Activated CD4-positive, alpha-beta memory T cell treated with anti-CD3 and anti-CD28 coated beads for 36 hours (primary cell): ENCODE measurements around the gene LCTL. TPM values are rescaled to one million over a fixed set of nuclear protein-coding genes. Genes with fewer than 3 reads are reported as not detected.

Source experiments
- CTCF ChIA-PET: fragments of 350-600 bp; sonication (Branson Sonifier 250); formaldehyde crosslinking; loops from one replicate; lab custom pipeline; 2021; ENCODE audit warnings: antibody characterized with exemption, inconsistent platforms; lab: Charles Lee
- POLR2A ChIA-PET: fragments of 350-600 bp; sonication (Branson Sonifier 250); formaldehyde crosslinking; loops from one replicate; lab custom pipeline; 2021; ENCODE audit warnings: antibody characterized with exemption; lab: Charles Lee
- DNase-seq: peaks from one replicate; pipeline ENCODE4 v3.0.0-alpha.2; 2020
- H3K27ac Mint-ChIP-seq: one replicate; pipeline ENCODE4 v1.8.0; 2021; ENCODE audit warnings: mixed read lengths
- H3K27me3 Mint-ChIP-seq: one replicate; pipeline ENCODE4 v1.8.0; 2021; ENCODE audit warnings: mixed read lengths
- H3K36me3 Mint-ChIP-seq: one replicate; pipeline ENCODE4 v1.8.0; 2021; ENCODE audit warnings: mixed read lengths
- H3K4me1 Mint-ChIP-seq: one replicate; pipeline ENCODE4 v1.8.0; 2021; ENCODE audit warnings: low read depth, mixed read lengths
- H3K4me3 Mint-ChIP-seq: one replicate; pipeline ENCODE4 v1.8.0; 2021; ENCODE audit warnings: mild to moderate bottlenecking, mixed read lengths
- H3K9me3 Mint-ChIP-seq: one replicate; pipeline ENCODE4 v1.8.0; 2021; ENCODE audit warnings: mixed read lengths
- intact Hi-C: fragments of 100-400 bp; cut with micrococcal nuclease; formaldehyde crosslinking; loops from one replicate; pipeline ENCODE4 v1.15.1; 2023
- total RNA-seq, 2 experiments: library from RNA; stranded (reverse); gene quantifications; one replicate each; pipeline ENCODE4 v1.2.3, GENCODE V29; 2021

Gene LCTL
- total RNA-seq, 2 experiments from 2014 or later: not detected

GRCh38 chr15:66588971-66589370 lies 23.2 kb upstream of the LCTL start:
- peaks cover 13% of the 10 kb centered on the region for H3K27me3 Mint-ChIP-seq
- POLR2A ChIA-PET: no interaction called here
- no peaks in the 10 kb centered on the region for H3K9me3 Mint-ChIP-seq
- CTCF ChIA-PET: interaction anchor here (1.5 to 1.6 kb wide), 2 partner anchors 30 to 264 kb away, joined by 3 to 5 read pairs; no protein-coding TSS in a partner anchor
- H3K4me1 Mint-ChIP-seq: no peaks in the 10 kb centered on the region
- no peak for DNase-seq
- no peak overlapping the region for H3K4me3 Mint-ChIP-seq
- intact Hi-C loops: no loop called here
- H3K36me3 Mint-ChIP-seq: no peaks in the 10 kb centered on the region
- no peak overlapping the region for H3K27ac Mint-ChIP-seq

- POLR2A ChIA-PET: no interaction called here
- peaks cover 13% of the 10 kb centered on the region for H3K27me3 Mint-ChIP-seq
- no peak overlapping the region for H3K27ac Mint-ChIP-seq
- no peaks in the 10 kb centered on the region for H3K36me3 Mint-ChIP-seq
- H3K9me3 Mint-ChIP-seq: no peaks in the 10 kb centered on the region
- intact Hi-C loops: no loop called here
- CTCF ChIA-PET: interaction anchor here (0.5 kb wide), 1 partner anchor 1128 kb away, joined by 3 read pairs; no protein-coding TSS in a partner anchor
- no peak overlapping the region for H3K4me3 Mint-ChIP-seq
- no peak for DNase-seq
- no peaks in the 10 kb centered on the region for H3K4me1 Mint-ChIP-seq
Observed at GRCh38 chr15:66588537-66588936, 22.7 kb upstream of the LCTL start.

- Mint-ChIP-seq H3K36me3 (no peaks in the 10 kb centered on the region), H3K27me3 (peaks cover 13% of the 10 kb centered on the region), H3K27ac (no peak overlapping the region), H3K9me3 (no peaks in the 10 kb centered on the region), H3K4me3 (no peak overlapping the region), H3K4me1 (no peaks in the 10 kb centered on the region)
- CTCF ChIA-PET: interaction anchor here (0.5 kb wide), 1 partner anchor 1128 kb away, joined by 3 read pairs; no protein-coding TSS in a partner anchor
- no peak for DNase-seq
- intact Hi-C loops: no loop called here
- POLR2A ChIA-PET: no interaction called here
Observed at GRCh38 chr15:66587749-66588148, 22.0 kb upstream of the LCTL start.

GRCh38 chr15:66587020-66587419 lies 21.2 kb upstream of the LCTL start:
- H3K4me3 Mint-ChIP-seq: no peak overlapping the region
- H3K27ac Mint-ChIP-seq: no peak overlapping the region
- no peaks in the 10 kb centered on the region for H3K4me1 Mint-ChIP-seq
- ChIA-PET POLR2A (no interaction called here), CTCF (interaction anchor here (0.6 kb wide), 1 partner anchor 1338 kb away, joined by 3 read pairs; no protein-coding TSS in a partner anchor)
- H3K36me3 Mint-ChIP-seq: no peaks in the 10 kb centered on the region
- H3K27me3 Mint-ChIP-seq: peaks cover 13% of the 10 kb centered on the region
- DNase-seq: no peak
- no peaks in the 10 kb centered on the region for H3K9me3 Mint-ChIP-seq
- intact Hi-C loops: no loop called here

- Mint-ChIP-seq H3K27ac (no peak overlapping the region), H3K4me3 (no peak overlapping the region), H3K36me3 (no peaks in the 10 kb centered on the region), H3K4me1 (no peaks in the 10 kb centered on the region), H3K9me3 (no peaks in the 10 kb centered on the region), H3K27me3 (peaks cover 13% of the 10 kb centered on the region)
- ChIA-PET POLR2A (no interaction called here), CTCF (interaction anchor here (0.6 kb wide), 1 partner anchor 1337 kb away, joined by 3 read pairs; no protein-coding TSS in a partner anchor)
- intact Hi-C loops: no loop called here
- DNase-seq: no peak
Observed at GRCh38 chr15:66586155-66586976, 20.6 kb upstream of the LCTL start.

- POLR2A ChIA-PET: no interaction called here
- no peaks in the 10 kb centered on the region for H3K9me3 Mint-ChIP-seq
- peaks cover 4% of the 10 kb centered on the region for H3K4me1 Mint-ChIP-seq
- no peaks in the 10 kb centered on the region for H3K36me3 Mint-ChIP-seq
- peaks cover 5% of the 10 kb centered on the region for H3K27me3 Mint-ChIP-seq
- intact Hi-C loops: no loop called here
- no peak overlapping the region for H3K27ac Mint-ChIP-seq
- no peak overlapping the region for H3K4me3 Mint-ChIP-seq
- no peak for DNase-seq
- CTCF ChIA-PET: no interaction called here
Observed at GRCh38 chr15:66581972-66582537, 16.3 kb upstream of the LCTL start.

GRCh38 chr15:66580643-66581042 lies 14.8 kb upstream of the LCTL start:
- intact Hi-C loops: no loop called here
- no peaks in the 10 kb centered on the region for H3K9me3 Mint-ChIP-seq
- ChIA-PET CTCF (no interaction called here), POLR2A (no interaction called here)
- H3K4me3 Mint-ChIP-seq: no peak overlapping the region
- peaks cover 4% of the 10 kb centered on the region for H3K4me1 Mint-ChIP-seq
- H3K36me3 Mint-ChIP-seq: no peaks in the 10 kb centered on the region
- H3K27ac Mint-ChIP-seq: no peak overlapping the region
- H3K27me3 Mint-ChIP-seq: peaks cover 2% of the 10 kb centered on the region
- no peak for DNase-seq

- H3K36me3 Mint-ChIP-seq: no peaks in the 10 kb centered on the region
- no peaks in the 10 kb centered on the region for H3K9me3 Mint-ChIP-seq
- peak overlapping the region; percentile 18 for H3K27ac Mint-ChIP-seq
- H3K4me3 Mint-ChIP-seq: no peak overlapping the region
- peak; percentile 19 for DNase-seq
- POLR2A ChIA-PET: no interaction called here
- H3K27me3 Mint-ChIP-seq: no peaks in the 10 kb centered on the region
- intact Hi-C loops: no loop called here
- peaks cover 11% of the 10 kb centered on the region for H3K4me1 Mint-ChIP-seq
- CTCF ChIA-PET: no interaction called here
Observed at GRCh38 chr15:66578286-66578875, 12.6 kb upstream of the LCTL start.

GRCh38 chr15:66574596-66574950 lies 8.8 kb upstream of the LCTL start:
- ChIA-PET CTCF (interaction anchor here (1.0 kb wide), 1 partner anchor 277 kb away, joined by 4 read pairs; no protein-coding TSS in a partner anchor), POLR2A (no interaction called here)
- Mint-ChIP-seq H3K27ac (no peak overlapping the region), H3K36me3 (no peaks in the 10 kb centered on the region), H3K9me3 (no peaks in the 10 kb centered on the region), H3K27me3 (no peaks in the 10 kb centered on the region), H3K4me1 (peaks cover 11% of the 10 kb centered on the region), H3K4me3 (no peak overlapping the region)
- intact Hi-C loops: no loop called here
- DNase-seq: no peak

- intact Hi-C loops: no loop called here
- CTCF ChIA-PET: no interaction called here
- Mint-ChIP-seq H3K27ac (peak overlapping the region; percentile 45), H3K4me3 (no peak overlapping the region), H3K36me3 (no peaks in the 10 kb centered on the region), H3K4me1 (peaks cover 11% of the 10 kb centered on the region), H3K27me3 (no peaks in the 10 kb centered on the region), H3K9me3 (no peaks in the 10 kb centered on the region)
- POLR2A ChIA-PET: no interaction called here
- no peak for DNase-seq
Observed at GRCh38 chr15:66573719-66574595, 8.2 kb upstream of the LCTL start.

- no peaks in the 10 kb centered on the region for H3K27me3 Mint-ChIP-seq
- no peak for DNase-seq
- H3K36me3 Mint-ChIP-seq: no peaks in the 10 kb centered on the region
- H3K4me3 Mint-ChIP-seq: no peak overlapping the region
- H3K27ac Mint-ChIP-seq: peak overlapping the region; percentile 45
- intact Hi-C loops: no loop called here
- CTCF ChIA-PET: interaction anchor here (0.6 kb wide), 1 partner anchor 25 kb away, joined by 3 read pairs; no protein-coding TSS in a partner anchor
- POLR2A ChIA-PET: no interaction called here
- peaks cover 9% of the 10 kb centered on the region for H3K4me1 Mint-ChIP-seq
- H3K9me3 Mint-ChIP-seq: no peaks in the 10 kb centered on the region
Observed at GRCh38 chr15:66573348-66573718, 7.5 kb upstream of the LCTL start.
